Measurements from ENCODE around the gene HSPB8.

The HSPB8 gene

DNA sequence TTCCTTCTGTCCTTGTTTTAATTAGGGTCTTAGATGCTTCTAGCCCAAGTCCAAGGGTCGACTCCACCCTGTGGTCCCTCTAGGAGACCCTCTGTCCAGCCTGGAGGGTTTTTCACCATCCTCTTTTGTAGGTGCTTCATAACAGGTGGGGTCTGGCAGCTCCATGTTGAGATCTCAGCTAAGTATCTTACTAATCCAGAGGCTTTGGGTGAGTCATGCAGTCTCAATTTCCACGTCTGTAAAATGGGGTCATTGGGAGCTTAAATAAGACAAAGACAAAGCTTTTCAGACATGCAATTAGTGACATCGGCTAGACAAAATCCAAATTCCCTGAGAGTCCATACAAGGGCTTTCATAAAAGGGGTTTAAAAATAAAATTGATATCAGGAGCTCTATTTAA is 3.2 kb downstream of the HSPB8 start:
- TF ChIP-seq, protein P1, sequence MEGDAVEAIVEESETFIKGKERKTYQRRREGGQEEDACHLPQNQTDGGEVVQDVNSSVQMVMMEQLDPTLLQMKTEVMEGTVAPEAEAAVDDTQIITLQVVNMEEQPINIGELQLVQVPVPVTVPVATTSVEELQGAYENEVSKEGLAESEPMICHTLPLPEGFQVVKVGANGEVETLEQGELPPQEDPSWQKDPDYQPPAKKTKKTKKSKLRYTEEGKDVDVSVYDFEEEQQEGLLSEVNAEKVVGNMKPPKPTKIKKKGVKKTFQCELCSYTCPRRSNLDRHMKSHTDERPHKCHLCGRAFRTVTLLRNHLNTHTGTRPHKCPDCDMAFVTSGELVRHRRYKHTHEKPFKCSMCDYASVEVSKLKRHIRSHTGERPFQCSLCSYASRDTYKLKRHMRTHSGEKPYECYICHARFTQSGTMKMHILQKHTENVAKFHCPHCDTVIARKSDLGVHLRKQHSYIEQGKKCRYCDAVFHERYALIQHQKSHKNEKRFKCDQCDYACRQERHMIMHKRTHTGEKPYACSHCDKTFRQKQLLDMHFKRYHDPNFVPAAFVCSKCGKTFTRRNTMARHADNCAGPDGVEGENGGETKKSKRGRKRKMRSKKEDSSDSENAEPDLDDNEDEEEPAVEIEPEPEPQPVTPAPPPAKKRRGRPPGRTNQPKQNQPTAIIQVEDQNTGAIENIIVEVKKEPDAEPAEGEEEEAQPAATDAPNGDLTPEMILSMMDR (IDR thresholded peaks at IDR 0.05), result no peak

- TF ChIP-seq, protein P1 (IDR thresholded peaks at IDR 0.05), result no peak
Measured at GRCh38 chr12:119182701-119183493, 4.2 kb downstream of the HSPB8 start.

DNA sequence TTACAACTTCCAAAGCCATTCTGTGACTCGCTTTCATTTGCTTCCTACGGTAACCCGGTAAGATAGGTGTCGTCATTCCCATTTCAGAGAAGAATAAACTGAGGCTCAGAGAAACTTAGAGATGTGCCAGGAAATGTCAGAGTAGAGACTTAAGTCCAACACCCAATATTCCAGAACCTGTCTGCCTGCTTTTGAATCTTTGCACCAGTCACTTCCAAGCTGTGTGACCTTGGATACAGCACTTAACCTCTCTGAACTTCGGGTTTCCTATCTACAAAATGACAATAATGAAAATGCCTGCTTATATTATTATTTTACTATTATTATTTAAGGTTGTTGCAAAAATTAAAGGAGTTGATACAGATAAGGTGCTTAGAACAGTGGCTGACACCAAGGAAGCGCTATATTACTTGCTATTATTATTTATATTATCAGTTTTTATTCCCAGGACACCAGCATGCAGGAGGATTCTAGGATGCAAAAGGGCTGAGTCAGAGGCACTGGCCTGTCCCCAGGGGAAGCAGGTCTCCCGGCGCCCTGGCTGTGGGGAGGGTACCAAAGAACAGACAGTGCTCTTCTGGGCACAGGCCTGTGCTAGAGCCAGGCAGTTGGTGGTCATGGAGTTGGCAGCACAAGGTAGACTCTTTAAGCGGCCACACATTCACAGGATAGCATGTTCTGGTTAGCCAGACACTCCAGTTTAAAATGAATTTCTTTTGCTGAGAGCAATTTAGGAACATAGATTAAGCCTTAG is 5.4 kb downstream of the HSPB8 start:
- TF ChIP-seq, protein P1 (IDR thresholded peaks at IDR 0.05), result no peak

- TF ChIP-seq, protein P1 (IDR thresholded peaks at IDR 0.05), result no peak
Measured at GRCh38 chr12:119195256-119195655, 16.5 kb downstream of the HSPB8 start.

DNA sequence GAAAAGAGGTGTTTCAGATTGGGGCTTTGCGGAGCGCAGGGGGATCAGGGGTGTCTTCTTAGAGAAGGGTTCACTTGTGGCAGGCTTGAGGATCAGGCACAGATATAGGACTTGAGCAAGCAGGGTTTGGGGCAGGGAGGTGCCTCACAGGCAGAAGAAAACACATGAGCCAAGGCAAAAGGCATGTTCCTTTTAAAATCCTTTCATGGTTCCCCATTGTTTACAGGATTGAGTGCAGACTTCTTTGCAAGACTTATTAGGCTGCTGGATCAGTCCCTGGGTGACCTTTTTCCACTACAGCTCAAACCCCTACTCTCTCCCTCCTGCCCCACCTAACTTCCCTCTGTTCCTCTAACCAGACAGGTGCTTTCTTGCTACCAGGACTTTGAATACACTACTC is 19.7 kb downstream of the HSPB8 start:
- TF ChIP-seq, protein P1 (IDR thresholded peaks at IDR 0.05), result no peak

- TF ChIP-seq, protein P1 (IDR thresholded peaks at IDR 0.05), result no peak
Measured at GRCh38 chr12:119200601-119201000, 21.9 kb downstream of the HSPB8 start.

- TF ChIP-seq, protein P1 (IDR thresholded peaks at IDR 0.05), result no peak
Measured at GRCh38 chr12:119201789-119202543, 23.2 kb downstream of the HSPB8 start.
